GM12891 (cell line): ENCODE results near the gene CASP9.
A peak's percentile ranks its signal among the peaks of the same experiment; 100 is the strongest.

Experiments
- DNase-seq: peaks from one replicate; pipeline ENCODE4 v3.0.0; 2011; ENCODE audit warnings: low spot score; ENCODE audit not compliant: insufficient read length
- FAIRE-seq: peaks from 2 replicates; lab custom pipeline; 2011; peaks lifted over from hg19 to GRCh38; lab: Jason Lieb, UNC
- PAX5 ChIP-seq: IDR thresholded peaks from 2 replicates; pipeline ENCODE4 v1.6.1; 2011; ENCODE audit warnings: low read length, moderate library complexity, mild to moderate bottlenecking; ENCODE audit not compliant: insufficient read depth, severe bottlenecking
- POLR2A ChIP-seq: IDR thresholded peaks from 2 replicates; pipeline ENCODE4 v1.6.1; 2011; ENCODE audit warnings: low read depth, low read length, control low read depth
- POLR2AphosphoS5 ChIP-seq: IDR thresholded peaks from 2 replicates; pipeline ENCODE4 v1.6.1; 2011; ENCODE audit warnings: low read depth, low read length, control low read depth
- POU2F2 ChIP-seq: IDR thresholded peaks from 2 replicates; pipeline ENCODE4 v1.6.1; 2011; ENCODE audit warnings: low read depth, mild to moderate bottlenecking, control low read depth, low read length, moderate library complexity
- SPI1 ChIP-seq: IDR thresholded peaks from 2 replicates; pipeline ENCODE4 v1.6.1; 2011; ENCODE audit warnings: low read depth, low read length, control low read depth
- TAF1 ChIP-seq: IDR thresholded peaks from 2 replicates; pipeline ENCODE4 v1.6.1; 2011; ENCODE audit warnings: low read depth, low read length, control low read depth

The CASP9 gene

GRCh38 chr1:15513192-15513591 is 10.8 kb downstream of the CASP9 start:
- TF ChIP-seq POU2F2 = no peak
- no peak for TF ChIP-seq POLR2AphosphoS5
- no peak for TF ChIP-seq POLR2A
- no peak for TF ChIP-seq PAX5
- no peak for TF ChIP-seq SPI1
- no peak for TF ChIP-seq TAF1
- DNase-seq (no peak), FAIRE-seq (no peak)

DNA sequence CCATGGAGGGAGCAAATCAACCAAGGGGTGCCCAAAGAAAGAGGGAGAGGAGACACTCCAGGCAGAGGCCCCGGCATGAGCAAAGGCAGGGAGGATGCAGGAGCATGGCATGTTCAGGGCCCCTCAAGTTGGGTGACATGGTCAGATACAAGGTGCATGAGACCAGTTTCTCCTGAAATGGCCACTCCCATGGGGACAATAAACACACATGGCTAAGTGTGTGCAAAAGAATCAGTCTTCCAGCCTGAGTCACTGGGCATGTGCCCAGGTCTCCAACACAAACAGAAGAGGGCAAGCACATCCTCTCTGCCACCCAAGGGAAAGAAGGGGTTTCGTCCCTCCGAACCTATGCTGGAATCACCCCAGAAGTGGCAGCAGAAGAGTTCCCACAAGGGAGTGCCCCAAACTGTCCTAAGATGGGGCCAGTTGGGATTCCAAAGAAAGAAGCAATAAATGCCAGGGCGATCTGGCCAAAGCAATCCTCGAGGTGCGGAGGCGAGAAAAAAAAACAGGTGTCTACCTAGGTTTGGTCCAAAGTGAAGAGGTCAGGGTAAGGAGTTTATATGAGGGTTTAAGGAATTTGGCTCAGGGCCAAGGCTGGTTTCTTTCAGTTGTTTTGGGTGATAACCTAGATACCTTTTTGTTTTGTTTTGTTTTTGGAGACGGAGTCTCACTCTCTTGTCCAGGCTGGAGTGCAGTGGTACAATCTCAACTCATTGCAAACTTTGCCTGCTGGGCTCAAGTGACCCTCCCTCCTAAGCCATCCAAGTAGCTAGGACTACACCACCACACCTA is 13.2 kb downstream of the CASP9 start:
- TF ChIP-seq TAF1 = no peak
- TF ChIP-seq PAX5 = no peak
- TF ChIP-seq POLR2AphosphoS5 = no peak
- no peak for TF ChIP-seq POU2F2
- TF ChIP-seq SPI1 = no peak
- FAIRE-seq (no peak), DNase-seq (no peak)

GRCh38 chr1:15509586-15509985 is 14.4 kb downstream of the CASP9 start:
- no peak for TF ChIP-seq SPI1
- TF ChIP-seq TAF1 = no peak
- no peak for TF ChIP-seq POLR2A
- TF ChIP-seq POLR2AphosphoS5 = no peak
- no peak for TF ChIP-seq PAX5
- no peak for TF ChIP-seq POU2F2
- DNase-seq (no peak), FAIRE-seq (no peak)

GRCh38 chr1:15508700-15509487 is 15.1 kb downstream of the CASP9 start:
- TF ChIP-seq SPI1 = no peak
- TF ChIP-seq TAF1 = no peak
- no peak for TF ChIP-seq POLR2A
- TF ChIP-seq POLR2AphosphoS5 = no peak
- no peak for TF ChIP-seq PAX5
- no peak for TF ChIP-seq POU2F2
- FAIRE-seq (no peak), DNase-seq (no peak)

- FAIRE-seq (no peak), DNase-seq (no peak)
- TF ChIP-seq PAX5 = no peak
- no peak for TF ChIP-seq SPI1
- no peak for TF ChIP-seq POLR2A
- TF ChIP-seq TAF1 = no peak
- TF ChIP-seq POLR2AphosphoS5 = no peak
Observed at GRCh38 chr1:15507278-15507677, 16.7 kb downstream of the CASP9 start.

DNA sequence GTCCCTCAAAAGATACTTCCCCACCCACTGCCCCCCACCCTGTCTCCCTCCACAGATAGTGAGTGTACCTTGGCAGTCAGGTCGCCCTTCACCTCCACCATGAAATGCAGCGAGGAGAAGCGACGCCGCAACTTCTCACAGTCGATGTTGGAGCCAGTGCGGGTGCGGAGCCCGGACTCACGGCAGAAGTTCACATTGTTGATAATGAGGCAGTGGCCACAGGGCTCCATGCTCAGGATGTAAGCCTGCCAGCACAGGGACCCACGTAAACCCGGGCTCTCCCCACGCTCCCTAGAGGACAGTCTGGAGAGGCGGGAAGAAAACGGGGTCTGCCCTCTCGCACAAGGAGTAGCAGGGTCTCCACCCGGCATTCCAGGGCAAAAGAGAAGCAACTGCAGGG is 17.2 kb downstream of the CASP9 start:
- no peak for FAIRE-seq
- TF ChIP-seq PAX5 (no peak), TAF1 (no peak), POLR2A (no peak), POLR2AphosphoS5 (no peak), SPI1 (no peak), POU2F2 (no peak)
- no peak for DNase-seq

DNA sequence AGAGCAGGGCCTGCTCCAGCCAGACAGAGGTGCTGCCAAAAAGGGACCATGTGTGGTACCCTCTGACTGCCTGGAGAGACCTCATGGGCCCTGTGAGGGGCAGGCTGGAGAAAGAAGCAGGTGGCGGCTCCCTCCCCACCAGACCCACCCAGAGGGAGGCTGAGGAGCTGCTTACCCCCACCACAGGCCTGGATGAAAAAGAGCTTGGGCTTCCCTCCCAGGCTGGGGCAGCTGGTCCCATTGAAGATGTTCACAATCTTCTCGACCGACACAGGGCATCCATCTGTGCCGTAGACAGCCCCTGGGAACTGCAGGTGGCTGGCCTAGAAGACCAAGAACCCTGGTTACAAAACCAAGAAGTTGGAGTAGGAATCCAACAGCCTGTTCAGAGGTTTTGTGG is 19.6 kb downstream of the CASP9 start:
- FAIRE-seq = no peak

GRCh38 chr1:15501208-15502032 is 22.6 kb downstream of the CASP9 start:
- DNase-seq (peak; percentile 58), FAIRE-seq (peak; percentile 43)
- TF ChIP-seq PAX5 (no peak), POLR2A (no peak), POU2F2 (no peak), TAF1 (no peak), SPI1 (no peak), POLR2AphosphoS5 (no peak)

More for the DNA sequence above, 19.6 kb downstream of the CASP9 start:
- TF ChIP-seq POLR2AphosphoS5 (no peak), PAX5 (no peak), TAF1 (no peak), POU2F2 (no peak), POLR2A (no peak), SPI1 (no peak)
- no peak for DNase-seq
